Measurements from ENCODE around the gene UTS2R.
"Not testable (repeated sequence)": the region's sequence is repeated elsewhere in the genome, so short reads cannot be mapped to it uniquely, and the experiment has no call there.

- TF ChIP-seq CTCF (tag by site-specific recombination; IDR thresholded peaks at IDR 0.05); ZNF558 (tag by site-specific recombination; IDR thresholded peaks at IDR 0.05); PBX3 (CRISPR knock-in tag; IDR thresholded peaks at IDR 0.05); ZNF596 (tag by site-specific recombination; IDR thresholded peaks at IDR 0.05); ZNF26 (tag by site-specific recombination; IDR thresholded peaks at IDR 0.05); ZNF776 (tag by site-specific recombination; IDR thresholded peaks at IDR 0.05; ENCODE audit: borderline replicate concordance): not testable (repeated sequence)
Measured at GRCh38 chr17:82377294-82377693, 5.7 kb downstream of the UTS2R start.
